Measurements from ENCODE around the gene FASN. TPM values are rescaled to one million over a fixed set of nuclear protein-coding genes. Genes with fewer than 3 reads are reported as not detected.

The FASN gene
- total and polyA plus RNA-seq, 2 donors (not counting 3 experiments of a cell fraction or from before 2014, with no cell fraction given) = 101 to 360 TPM

GRCh38 chr17:82060001-82060380, 38.0 kb downstream of the FASN start:
- H3K27ac ChIP-seq (ENCODE audit: insufficient read depth, low read depth, low read length) = no peak overlapping the region
- peaks cover 3% of the 10 kb centered on the region for H3K79me2 ChIP-seq (ENCODE audit: control insufficient read depth, insufficient read depth, low read length)
- H3K27me3 ChIP-seq (ENCODE audit: control insufficient read depth in 2 of 2, insufficient read depth in 2 of 2, low read length in 2 of 2) = no peaks in the 10 kb centered on the region
- H3K36me3 ChIP-seq (ENCODE audit: control insufficient read depth in 2 of 2, extremely low read depth in 1 of 2, insufficient read depth in 2 of 2, low read length in 2 of 2) = peaks cover 8 to 49% of the 10 kb centered on the region in 2 experiments
- H3K9ac ChIP-seq (replicated peaks; ENCODE audit: extremely low read depth, insufficient read depth, low read length) = no peak overlapping the region
- H4K20me1 ChIP-seq (replicated peaks; ENCODE audit: control insufficient read depth, extremely low read depth, insufficient read depth, low read length) = no peaks in the 10 kb centered on the region
- POLR2A ChIA-PET = no interaction called here
- no peak overlapping the region for H3K4me2 ChIP-seq (ENCODE audit: insufficient read depth, low read length)
- peaks cover 6% of the 10 kb centered on the region for H3K4me1 ChIP-seq (ENCODE audit: control insufficient read depth, extremely low read depth, insufficient read depth, low read length)
- FAIRE-seq (no peak), DNase-seq (ENCODE audit: low read depth, low spot score) (no peak)
- no peaks in the 10 kb centered on the region for H3K9me3 ChIP-seq (replicated peaks; ENCODE audit: control insufficient read depth, insufficient read depth, low read length)
- no peaks in the 10 kb centered on the region for H3K9me1 ChIP-seq (replicated peaks; ENCODE audit: control insufficient read depth, extremely low read depth, insufficient read depth, low read length)
- no peak overlapping the region for H3K4me3 ChIP-seq (replicated peaks in 1 of 3; ENCODE audit: insufficient read depth in 1 of 3, low read depth in 1 of 3, low read length in 3 of 3)
- no TSS peak for BruUV-seq (replicated peaks)
- CTCF ChIA-PET = no interaction called here
- dilution Hi-C loops (cut with MboI; ENCODE audit: extremely low pct_ligation_motif_present, low sequenced_read_pairs) (no loop called here), intact Hi-C loops (cut with micrococcal nuclease) (no loop called here)
- TF ChIP-seq CTCF (IDR thresholded peaks at IDR 0.05; ENCODE audit: extremely low read depth in 1 of 2, insufficient read depth in 1 of 2, low read depth in 1 of 2, low read length in 2 of 2) = no peak
- TF ChIP-seq POLR2A (IDR thresholded peaks at IDR 0.05; ENCODE audit: low read depth, low read length) = no peak
- TF ChIP-seq FOS (IDR thresholded peaks at IDR 0.05; ENCODE audit: borderline replicate concordance, insufficient read depth, low read length) = no peak
- no peak for TF ChIP-seq MAX (IDR thresholded peaks at IDR 0.05; ENCODE audit: insufficient read depth, insufficient read length)
- TF ChIP-seq GATA2 (IDR thresholded peaks at IDR 0.05; ENCODE audit: insufficient read depth, insufficient read length, low read depth, low read length) = no peak
- no peak for TF ChIP-seq EZH2 (IDR thresholded peaks at IDR 0.05; ENCODE audit: borderline replicate concordance, low read depth, low read length, severe bottlenecking)
- TF ChIP-seq POLR2AphosphoS5 (IDR thresholded peaks at IDR 0.05; ENCODE audit: insufficient read depth, low read depth, low read length) = no peak
- TF ChIP-seq JUN (IDR thresholded peaks at IDR 0.05; ENCODE audit: borderline replicate concordance, insufficient read depth, insufficient read length, low read depth) = no peak
- TF ChIP-seq MYC (IDR thresholded peaks at IDR 0.05; ENCODE audit: low read depth, low read length) = no peak
- H2AFZ ChIP-seq (ENCODE audit: low read depth, low read length) = no peak overlapping the region
